Effector memory CD4-positive, alpha-beta T cell (primary cell): ENCODE measurements around the gene LZTS3.

ENCODE experiments used
- DNase-seq, 3 donors: peaks; one replicate each; pipeline ENCODE4 v3.0.0-alpha.2; 2020
- H3K27ac ChIP-seq: 2 replicates; pipeline ENCODE4 v1.7.0; 2013; ENCODE audit warnings: mild to moderate bottlenecking, low read length, moderate library complexity; ENCODE audit not compliant: insufficient read depth, poor library complexity, severe bottlenecking
- H3K27me3 ChIP-seq: replicated peaks from 2 replicates; pipeline ENCODE4 v1.7.0; 2013; ENCODE audit warnings: mild to moderate bottlenecking, low read length; ENCODE audit not compliant: insufficient read depth, control insufficient read depth, poor library complexity, severe bottlenecking
- H3K36me3 ChIP-seq: 2 replicates; pipeline ENCODE4 v1.7.0; 2013; ENCODE audit warnings: mild to moderate bottlenecking, low read length, moderate library complexity; ENCODE audit not compliant: control insufficient read depth, insufficient read depth
- H3K4me1 ChIP-seq: 2 replicates; pipeline ENCODE4 v1.7.0; 2013; ENCODE audit warnings: low read length, mild to moderate bottlenecking; ENCODE audit not compliant: control insufficient read depth, insufficient read depth, poor library complexity, severe bottlenecking
- H3K4me3 ChIP-seq: 2 replicates; pipeline ENCODE4 v1.7.0; 2013; ENCODE audit warnings: low read length, low read depth, mild to moderate bottlenecking; ENCODE audit not compliant: insufficient read depth, poor library complexity, severe bottlenecking
- H3K9me3 ChIP-seq: 2 replicates; pipeline ENCODE4 v1.7.0; 2013; ENCODE audit warnings: mild to moderate bottlenecking, low read length, moderate library complexity; ENCODE audit not compliant: control insufficient read depth

LZTS3 gene

GRCh38 chr20:3177746-3178485, 4.6 kb upstream of the LZTS3 start:
- no peak overlapping the region for H3K4me3 ChIP-seq
- H3K27ac ChIP-seq = no peak overlapping the region
- no peaks in the 10 kb centered on the region for H3K36me3 ChIP-seq
- peaks cover 3% of the 10 kb centered on the region for H3K27me3 ChIP-seq
- H3K9me3 ChIP-seq = no peaks in the 10 kb centered on the region
- H3K4me1 ChIP-seq = peaks cover 10% of the 10 kb centered on the region
- no peak for DNase-seq

- no peak overlapping the region for H3K4me3 ChIP-seq
Measured at GRCh38 chr20:3175270-3175669, 1.9 kb upstream of the LZTS3 start.

GRCh38 chr20:3174442-3175261, 1.3 kb upstream of the LZTS3 start:
- no peak for DNase-seq
- H3K27me3 ChIP-seq = peaks cover 3% of the 10 kb centered on the region
- H3K4me3 ChIP-seq = peak overlapping the region; percentile 94
- peaks cover 17% of the 10 kb centered on the region for H3K4me1 ChIP-seq
- H3K36me3 ChIP-seq = no peaks in the 10 kb centered on the region
- H3K9me3 ChIP-seq = no peaks in the 10 kb centered on the region
- H3K27ac ChIP-seq = no peak overlapping the region

More at GRCh38 chr20:3175270-3175669, 1.9 kb upstream of the LZTS3 start:
- no peaks in the 10 kb centered on the region for H3K36me3 ChIP-seq
- H3K27me3 ChIP-seq = peaks cover 3% of the 10 kb centered on the region
- no peak for DNase-seq
- peaks cover 17% of the 10 kb centered on the region for H3K4me1 ChIP-seq
- H3K27ac ChIP-seq = no peak overlapping the region
- H3K9me3 ChIP-seq = no peaks in the 10 kb centered on the region

- H3K27me3 ChIP-seq = peaks cover 3% of the 10 kb centered on the region
- H3K4me3 ChIP-seq = peak overlapping the region; percentile 94
- H3K36me3 ChIP-seq = no peaks in the 10 kb centered on the region
- peak overlapping the region; percentile 92 for H3K27ac ChIP-seq
- no peaks in the 10 kb centered on the region for H3K9me3 ChIP-seq
- peaks cover 17% of the 10 kb centered on the region for H3K4me1 ChIP-seq
- peak; percentile 79 to 80 (median 79) for DNase-seq
Measured at GRCh38 chr20:3173610-3174441, 477 bp upstream of the LZTS3 start.

- Histone ChIP-seq H3K9me3 (no peaks in the 10 kb centered on the region), H3K4me1 (peaks cover 17% of the 10 kb centered on the region), H3K4me3 (peak overlapping the region; percentile 94), H3K27ac (peak overlapping the region; percentile 8), H3K27me3 (peaks cover 11% of the 10 kb centered on the region), H3K36me3 (no peaks in the 10 kb centered on the region)
- no peak for DNase-seq
Measured at GRCh38 chr20:3172126-3172932, 1.0 kb downstream of the LZTS3 start.

GRCh38 chr20:3171391-3172125, 1.8 kb downstream of the LZTS3 start:
- DNase-seq = no peak
- no peaks in the 10 kb centered on the region for H3K9me3 ChIP-seq
- no peaks in the 10 kb centered on the region for H3K36me3 ChIP-seq
- H3K4me3 ChIP-seq = no peak overlapping the region
- no peak overlapping the region for H3K27ac ChIP-seq
- peaks cover 11% of the 10 kb centered on the region for H3K27me3 ChIP-seq
- peaks cover 17% of the 10 kb centered on the region for H3K4me1 ChIP-seq

GRCh38 chr20:3168829-3169590, 4.3 kb downstream of the LZTS3 start:
- DNase-seq = no peak
- H3K4me1 ChIP-seq = peaks cover 13% of the 10 kb centered on the region
- no peak overlapping the region for H3K4me3 ChIP-seq
- H3K9me3 ChIP-seq = no peaks in the 10 kb centered on the region
- peaks cover 8% of the 10 kb centered on the region for H3K27me3 ChIP-seq
- H3K27ac ChIP-seq = no peak overlapping the region
- no peaks in the 10 kb centered on the region for H3K36me3 ChIP-seq

GRCh38 chr20:3168079-3168828, 5.1 kb downstream of the LZTS3 start:
- peaks cover 8% of the 10 kb centered on the region for H3K27me3 ChIP-seq
- no peak overlapping the region for H3K4me3 ChIP-seq
- H3K36me3 ChIP-seq = no peaks in the 10 kb centered on the region
- peaks cover 7% of the 10 kb centered on the region for H3K4me1 ChIP-seq
- H3K9me3 ChIP-seq = no peaks in the 10 kb centered on the region
- no peak for DNase-seq
- no peak overlapping the region for H3K27ac ChIP-seq
